Tibial nerve (tissue), 4 donors: Measurements from ENCODE around the gene TNFAIP2. TPM values are rescaled to one million over a fixed set of nuclear protein-coding genes. Genes with fewer than 3 reads are reported as not detected.

Experiments used
- DNase-seq, 2 donors: peaks; one replicate each; pipeline ENCODE4 v3.0.0-alpha.2; 2019; ENCODE audit warnings: low spot score in 2 of 2
- H3K27ac ChIP-seq, 4 donors: fragments of 200-600 bp; sonication (generic) in 3 of 4; one replicate each; pipeline ENCODE4 v1.5.1; 2017 to 2019; ENCODE audit warnings: mild to moderate bottlenecking in 1 of 4
- H3K27me3 ChIP-seq, 2 donors: fragments of 200-600 bp; sonication (generic) in 1 of 2; one replicate each; pipeline versions ENCODE4 v1.5.1 to v1.6.0; 2017 to 2019
- H3K36me3 ChIP-seq, 3 donors: fragments of 200-600 bp; sonication (generic); one replicate each; pipeline ENCODE4 v1.5.1; 2018 to 2019
- H3K4me1 ChIP-seq, 4 donors: fragments of 200-600 bp; sonication (generic) in 3 of 4; one replicate each; pipeline ENCODE4 v1.5.1; 2017 to 2019
- H3K4me3 ChIP-seq, 4 donors: fragments of 200-600 bp; sonication (generic) in 3 of 4; one replicate each; pipeline ENCODE4 v1.5.1; 2017 to 2019; ENCODE audit warnings: mild to moderate bottlenecking in 1 of 4, moderate library complexity in 1 of 4
- H3K9me3 ChIP-seq, 4 donors: fragments of 200-600 bp; sonication (generic) in 3 of 4; one replicate each; pipeline ENCODE4 v1.5.1; 2017 to 2019
- EP300 ChIP-seq, 2 donors: sonication (generic); formaldehyde crosslinking; IDR thresholded peaks; one replicate each; pipeline ENCODE4 v1.6.1; 2017; ENCODE audit warnings: antibody characterized with exemption in 2 of 2, mild to moderate bottlenecking in 1 of 2
- POLR2A ChIP-seq, 2 donors: fragments of 450-650 bp; IDR thresholded peaks; one replicate each; pipeline ENCODE4 v1.6.1; 2017; ENCODE audit warnings: antibody characterized with exemption in 2 of 2, mild to moderate bottlenecking in 2 of 2, moderate library complexity in 2 of 2
- WGBS, 2 donors: methylation state at CpG; one replicate each; pipeline ENCODE4 v1.1.5; 2018; 5-methylcytosine and 5-hydroxymethylcytosine counted together
- total RNA-seq, 4 donors: library from RNA; depleted of rRNA; stranded (reverse); fragments of >200 nt; gene quantifications; one replicate each; pipeline ENCODE4 v1.1.0, GENCODE V29; 2016
- TF ChIP-seq, protein P1 (sequence below), 5 experiments: fragments of 200-600 bp in 3 of 5; fragments of 450-650 bp in 2 of 5; sonication (generic) in 3 of 5; IDR thresholded peaks; one replicate each; pipeline ENCODE4 v1.5.1; 2016 to 2019; ENCODE audit warnings: antibody characterized with exemption in 5 of 5, mild to moderate bottlenecking in 3 of 5, moderate library complexity in 2 of 5

TNFAIP2 gene, protein sequence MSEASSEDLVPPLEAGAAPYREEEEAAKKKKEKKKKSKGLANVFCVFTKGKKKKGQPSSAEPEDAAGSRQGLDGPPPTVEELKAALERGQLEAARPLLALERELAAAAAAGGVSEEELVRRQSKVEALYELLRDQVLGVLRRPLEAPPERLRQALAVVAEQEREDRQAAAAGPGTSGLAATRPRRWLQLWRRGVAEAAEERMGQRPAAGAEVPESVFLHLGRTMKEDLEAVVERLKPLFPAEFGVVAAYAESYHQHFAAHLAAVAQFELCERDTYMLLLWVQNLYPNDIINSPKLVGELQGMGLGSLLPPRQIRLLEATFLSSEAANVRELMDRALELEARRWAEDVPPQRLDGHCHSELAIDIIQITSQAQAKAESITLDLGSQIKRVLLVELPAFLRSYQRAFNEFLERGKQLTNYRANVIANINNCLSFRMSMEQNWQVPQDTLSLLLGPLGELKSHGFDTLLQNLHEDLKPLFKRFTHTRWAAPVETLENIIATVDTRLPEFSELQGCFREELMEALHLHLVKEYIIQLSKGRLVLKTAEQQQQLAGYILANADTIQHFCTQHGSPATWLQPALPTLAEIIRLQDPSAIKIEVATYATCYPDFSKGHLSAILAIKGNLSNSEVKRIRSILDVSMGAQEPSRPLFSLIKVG
- total RNA-seq = 10 to 100 TPM; 42.9 to 49.4 (median 47.8) TPM

DNA sequence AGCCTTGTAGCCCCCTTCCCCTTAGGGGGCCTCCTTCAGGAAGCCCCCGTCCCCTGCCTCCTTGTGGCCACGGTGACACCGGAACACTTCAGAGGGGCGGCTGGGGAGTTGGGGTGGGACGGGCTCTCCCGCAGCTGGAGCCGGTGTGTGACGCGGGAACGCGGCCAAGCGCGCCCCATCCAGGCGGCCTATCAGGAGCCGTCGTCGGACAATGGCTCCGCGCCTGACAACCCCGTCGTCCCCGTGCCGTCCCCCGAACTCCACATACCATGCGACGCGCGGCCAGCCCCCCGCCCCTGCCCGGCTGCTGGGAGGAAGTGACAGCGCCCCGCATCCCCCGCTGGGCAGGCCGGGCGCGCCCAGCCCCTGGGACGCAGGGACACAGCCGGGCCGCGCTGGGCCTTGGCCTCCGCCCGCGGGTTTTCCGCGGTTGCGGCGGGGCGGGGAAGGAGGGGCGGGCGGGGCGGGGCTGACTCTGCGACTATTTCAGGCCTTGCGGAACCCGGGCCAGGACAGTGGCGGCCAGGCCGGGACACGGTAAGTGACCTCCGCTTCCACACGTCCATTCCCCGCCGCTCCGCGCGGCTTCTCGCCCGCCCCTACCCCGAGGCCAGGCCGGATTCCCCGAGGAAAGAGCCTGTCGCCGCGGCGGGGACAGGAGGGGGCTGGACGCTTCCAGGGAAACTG lies at the start of gene TNFAIP2:
Gene TNFAIP2 (plus strand): TSS at position 515 of the 687 bp plus-strand sequence. CDS start 2,997 bp downstream, outside the sequence.
- peak in 1 of 2 donors; percentile 44 for DNase-seq
- Histone ChIP-seq H3K36me3 (no peaks in the 10 kb centered on the region), H3K4me3 (peak within 1 kb of the TSS; percentile 39 to 74 (median 48)), H3K9me3 (no peaks in the 10 kb centered on the region), H3K4me1 (peaks cover 6 to 91% (median 56%) of the 10 kb centered on the region in 4 donors), H3K27ac (peak within 1 kb of the TSS; percentile 61 to 91 (median 85)), H3K27me3 (peaks cover 0 to 11% of the 10 kb centered on the region in 2 donors)
- TF ChIP-seq POLR2A (IDR thresholded peaks at IDR 0.05) (peak in 1 of 2 donors; percentile 61), EP300 (IDR thresholded peaks at IDR 0.05) (peak in 1 of 2 donors; percentile 53)
- TF ChIP-seq, protein P1, sequence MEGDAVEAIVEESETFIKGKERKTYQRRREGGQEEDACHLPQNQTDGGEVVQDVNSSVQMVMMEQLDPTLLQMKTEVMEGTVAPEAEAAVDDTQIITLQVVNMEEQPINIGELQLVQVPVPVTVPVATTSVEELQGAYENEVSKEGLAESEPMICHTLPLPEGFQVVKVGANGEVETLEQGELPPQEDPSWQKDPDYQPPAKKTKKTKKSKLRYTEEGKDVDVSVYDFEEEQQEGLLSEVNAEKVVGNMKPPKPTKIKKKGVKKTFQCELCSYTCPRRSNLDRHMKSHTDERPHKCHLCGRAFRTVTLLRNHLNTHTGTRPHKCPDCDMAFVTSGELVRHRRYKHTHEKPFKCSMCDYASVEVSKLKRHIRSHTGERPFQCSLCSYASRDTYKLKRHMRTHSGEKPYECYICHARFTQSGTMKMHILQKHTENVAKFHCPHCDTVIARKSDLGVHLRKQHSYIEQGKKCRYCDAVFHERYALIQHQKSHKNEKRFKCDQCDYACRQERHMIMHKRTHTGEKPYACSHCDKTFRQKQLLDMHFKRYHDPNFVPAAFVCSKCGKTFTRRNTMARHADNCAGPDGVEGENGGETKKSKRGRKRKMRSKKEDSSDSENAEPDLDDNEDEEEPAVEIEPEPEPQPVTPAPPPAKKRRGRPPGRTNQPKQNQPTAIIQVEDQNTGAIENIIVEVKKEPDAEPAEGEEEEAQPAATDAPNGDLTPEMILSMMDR (IDR thresholded peaks at IDR 0.05) = no peak
- 0 to 2% methylated on average over 7 to 37 of the region's 74 CpGs for WGBS, 2 donors

DNA sequence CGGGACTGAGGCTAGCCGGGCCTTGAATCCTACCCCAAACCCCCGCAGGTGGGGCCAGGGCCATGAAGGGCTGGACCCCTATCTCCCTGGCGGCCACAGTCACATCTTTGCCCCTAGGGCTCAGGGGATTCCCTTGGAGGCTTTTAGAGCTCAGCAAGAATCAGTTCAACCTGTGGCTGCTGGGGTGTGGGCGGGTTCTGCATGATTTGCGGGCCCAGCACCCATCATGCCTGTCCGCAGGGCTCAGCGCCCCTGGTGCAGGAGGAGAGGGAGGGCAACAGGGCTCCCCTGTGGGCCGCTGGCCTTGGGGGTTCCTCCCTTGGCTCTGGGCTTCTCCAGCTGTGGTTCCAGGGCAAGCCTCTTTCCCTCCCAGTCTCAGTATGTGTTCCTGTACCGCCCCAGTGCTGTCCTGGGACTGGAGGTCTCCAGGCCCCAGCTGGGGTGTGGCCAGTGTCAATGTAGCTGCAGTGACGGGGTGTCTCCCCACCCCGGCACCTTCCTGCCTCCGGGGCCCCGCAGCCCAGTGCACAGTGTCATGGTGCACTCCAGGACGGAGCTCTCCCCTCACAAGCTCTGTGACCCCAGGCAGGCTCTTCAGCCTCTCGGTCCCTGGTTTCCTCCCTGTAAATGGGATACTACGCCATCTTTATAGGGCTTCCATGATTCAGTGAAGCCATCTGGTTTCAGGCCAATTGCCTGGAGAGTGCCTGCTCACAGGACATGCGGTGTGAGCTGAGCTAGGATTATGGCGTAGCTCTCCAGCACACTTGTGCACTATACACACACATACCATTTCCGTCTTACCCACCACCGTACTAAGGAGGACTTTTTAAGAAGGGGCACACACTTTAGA lies 49.2 kb upstream of the TNFAIP2 start:
- DNase-seq = no peak
- Histone ChIP-seq H3K4me3 (no peak overlapping the region), H3K27ac (peak overlapping the region in 3 of 4 donors; percentile 60 to 85 (median 82)), H3K9me3 (no peaks in the 10 kb centered on the region), H3K36me3 (no peaks in the 10 kb centered on the region), H3K27me3 (no peaks in the 10 kb centered on the region), H3K4me1 (peaks cover 0 to 55% (median 18%) of the 10 kb centered on the region in 4 donors)
- TF ChIP-seq, protein P1 (IDR thresholded peaks at IDR 0.05) = no peak
- TF ChIP-seq EP300 (IDR thresholded peaks at IDR 0.05) = no peak
- no peak for TF ChIP-seq POLR2A (IDR thresholded peaks at IDR 0.05)
- 64 to 79% methylated on average over 16 to 20 of the region's 21 CpGs for WGBS, 2 donors

DNA sequence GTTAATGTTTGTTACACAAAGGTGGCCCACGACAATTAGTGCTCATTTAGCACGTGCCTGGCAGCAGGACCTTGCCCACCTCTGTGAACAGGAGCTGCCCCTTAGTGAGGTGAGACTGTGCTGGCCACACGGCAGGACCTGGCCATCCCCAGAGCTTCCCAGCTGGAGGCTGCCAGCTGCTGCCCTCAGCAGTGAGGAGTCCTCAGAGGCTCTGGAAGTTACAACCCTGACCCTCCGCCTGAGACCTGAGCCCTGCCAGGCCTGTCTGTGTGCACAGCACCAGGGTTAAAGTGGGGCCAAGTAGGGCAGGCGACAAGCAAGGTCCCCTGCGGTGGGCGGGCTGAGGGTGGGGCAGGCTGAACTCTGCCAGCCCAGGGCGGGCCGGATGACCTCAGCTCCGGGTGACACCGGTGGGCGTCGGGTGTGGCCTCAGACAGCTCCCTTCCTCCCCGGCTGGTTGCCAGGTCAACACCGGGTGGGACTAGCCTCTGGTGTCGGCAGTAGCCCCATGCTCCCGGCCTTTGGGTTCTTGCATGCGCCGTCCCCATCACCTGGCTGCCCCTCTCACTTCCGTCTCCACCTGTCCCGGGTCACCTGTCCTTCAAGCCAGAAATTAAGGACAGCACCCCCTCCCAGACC lies 48.4 kb upstream of the TNFAIP2 start:
- DNase-seq = peak in 1 of 2 donors; percentile 34

DNA sequence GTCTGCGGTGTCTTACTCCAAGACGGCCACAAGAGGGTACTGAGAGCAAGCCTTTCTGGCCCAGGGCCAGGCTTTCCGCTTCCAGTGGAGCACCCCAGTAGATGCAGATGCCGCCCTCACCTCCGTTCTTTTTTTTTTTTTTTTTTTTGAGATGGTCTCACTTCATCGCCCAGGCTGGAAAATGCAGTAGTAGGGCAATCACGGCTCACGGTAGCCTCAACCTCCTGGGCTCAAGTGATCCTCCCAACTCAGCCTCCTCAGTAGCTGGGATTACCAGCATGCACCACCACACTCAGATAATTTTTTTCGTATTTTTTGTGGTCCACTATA lies 44.9 kb upstream of the TNFAIP2 start:
- Histone ChIP-seq H3K4me1 (peaks cover 0 to 31% (median 16%) of the 10 kb centered on the region in 4 donors), H3K27ac (no peak overlapping the region), H3K4me3 (no peak overlapping the region), H3K36me3 (no peaks in the 10 kb centered on the region), H3K9me3 (no peaks in the 10 kb centered on the region), H3K27me3 (peaks cover 0 to 17% of the 10 kb centered on the region in 2 donors)
- TF ChIP-seq POLR2A (IDR thresholded peaks at IDR 0.05) (no peak), EP300 (IDR thresholded peaks at IDR 0.05) (peak in 1 of 2 donors; percentile 51)
- TF ChIP-seq, protein P1 (IDR thresholded peaks at IDR 0.05) = peak; percentile 58 to 79 (median 72)
- WGBS, 2 donors = 12 to 13% methylated on average over 9 of the region's 9 CpGs
- peak; percentile 65 to 76 for DNase-seq

More for the DNA sequence above, 48.4 kb upstream of the TNFAIP2 start:
- WGBS, 2 donors = 7 to 9% methylated on average over 20 of the region's 21 CpGs
- H3K36me3 ChIP-seq = no peaks in the 10 kb centered on the region
- peak overlapping the region; percentile 2 to 85 (median 71) for H3K27ac ChIP-seq
- TF ChIP-seq EP300 (IDR thresholded peaks at IDR 0.05) (no peak), POLR2A (IDR thresholded peaks at IDR 0.05) (no peak)
- TF ChIP-seq, protein P1 (IDR thresholded peaks at IDR 0.05) = no peak
- H3K4me3 ChIP-seq = peak overlapping the region; percentile 31 to 57 (median 52)
- H3K27me3 ChIP-seq = no peaks in the 10 kb centered on the region
- H3K4me1 ChIP-seq = peaks cover 0 to 55% (median 18%) of the 10 kb centered on the region in 4 donors
- no peaks in the 10 kb centered on the region for H3K9me3 ChIP-seq
